A673 (cell line): Measurements from ENCODE around the gene IFNA1.

Experiments used
- CTCF ChIP-seq: fragments of 300-800, 200-600 bp; sonication (generic); conservative IDR thresholded peaks from 2 replicates; pipeline ENCODE4 v1.5.1; 2017; ENCODE audit warnings: low read depth, mild to moderate bottlenecking, antibody characterized with exemption, low read length, moderate library complexity, mixed read lengths
- EZH2 ChIP-seq: fragments of 200-600 bp; sonication (generic); IDR thresholded peaks from 2 replicates; pipeline ENCODE4 v1.6.1; 2017; ENCODE audit warnings: borderline replicate concordance, low read depth, mild to moderate bottlenecking, mixed read lengths, antibody characterized with exemption, low read length; ENCODE audit not compliant: poor library complexity, severe bottlenecking

- no peak; the same call in 1 of the 2 replicates for TF ChIP-seq CTCF
- no peak for TF ChIP-seq EZH2
Measured at GRCh38 chr9:21392270-21392669, 48.0 kb upstream of the IFNA1 start.
